NCI-H2227 (cell line): ENCODE data around the gene ATG7.

Experiments
- DNase-seq: peaks from one replicate; lab custom pipeline; 2025; ENCODE audit not compliant: unreplicated experiment; lab: John Stamatoyannopoulos, UW

Gene ATG7

GRCh38 chr3:11604139-11604892 lies 332.1 kb downstream of the ATG7 start:
- DNase-seq, result peak; percentile 11

- DNase-seq, result no peak
Measured at GRCh38 chr3:11605398-11605797, 333.2 kb downstream of the ATG7 start.

GRCh38 chr3:11606090-11606784 lies 334.0 kb downstream of the ATG7 start:
- no peak for DNase-seq

- DNase-seq, result no peak
Measured at GRCh38 chr3:11606865-11607440, 334.8 kb downstream of the ATG7 start.
